CD4-positive, alpha-beta T cell treated with Interleukin-1 beta for 1 hour (primary cell): ENCODE measurements around the gene ARL2BP.
A peak's percentile ranks its signal among the peaks of the same experiment; 100 is the strongest.
"Not testable (repeated sequence)": the region's sequence is repeated elsewhere in the genome, so short reads cannot be mapped to it uniquely, and the experiment has no call there.

Experiments used
- DNase-seq, 2 donors: peaks; one replicate each; pipeline ENCODE4 v3.0.0-alpha.2; 2020 to 2022

Gene ARL2BP

GRCh38 chr16:57263541-57264351, 18.7 kb downstream of the ARL2BP start:
- no peak for DNase-seq

GRCh38 chr16:57264381-57264780, 19.3 kb downstream of the ARL2BP start:
- DNase-seq = no peak

DNA sequence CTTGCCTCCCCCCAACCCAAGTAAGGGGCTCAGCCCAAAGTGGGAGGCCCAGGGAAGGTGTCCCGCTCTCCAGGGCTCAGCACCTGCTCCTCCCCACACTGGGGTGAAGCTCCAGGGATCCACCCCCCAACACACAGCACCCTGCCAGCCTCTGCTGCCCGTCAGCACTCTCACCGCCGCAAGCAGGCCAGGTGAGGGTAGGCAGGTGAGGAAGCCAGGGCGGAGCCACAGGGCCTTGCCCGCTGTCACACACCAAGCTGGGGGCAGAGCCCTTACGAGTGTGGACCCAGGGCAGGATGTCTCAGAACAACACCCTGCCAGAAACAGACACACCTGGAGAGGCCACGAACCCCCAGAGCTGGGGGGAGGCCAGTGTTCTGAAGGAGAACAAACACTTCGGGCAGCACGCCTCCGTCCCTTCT, 19.9 kb downstream of the ARL2BP start:
- no peak for DNase-seq

DNA sequence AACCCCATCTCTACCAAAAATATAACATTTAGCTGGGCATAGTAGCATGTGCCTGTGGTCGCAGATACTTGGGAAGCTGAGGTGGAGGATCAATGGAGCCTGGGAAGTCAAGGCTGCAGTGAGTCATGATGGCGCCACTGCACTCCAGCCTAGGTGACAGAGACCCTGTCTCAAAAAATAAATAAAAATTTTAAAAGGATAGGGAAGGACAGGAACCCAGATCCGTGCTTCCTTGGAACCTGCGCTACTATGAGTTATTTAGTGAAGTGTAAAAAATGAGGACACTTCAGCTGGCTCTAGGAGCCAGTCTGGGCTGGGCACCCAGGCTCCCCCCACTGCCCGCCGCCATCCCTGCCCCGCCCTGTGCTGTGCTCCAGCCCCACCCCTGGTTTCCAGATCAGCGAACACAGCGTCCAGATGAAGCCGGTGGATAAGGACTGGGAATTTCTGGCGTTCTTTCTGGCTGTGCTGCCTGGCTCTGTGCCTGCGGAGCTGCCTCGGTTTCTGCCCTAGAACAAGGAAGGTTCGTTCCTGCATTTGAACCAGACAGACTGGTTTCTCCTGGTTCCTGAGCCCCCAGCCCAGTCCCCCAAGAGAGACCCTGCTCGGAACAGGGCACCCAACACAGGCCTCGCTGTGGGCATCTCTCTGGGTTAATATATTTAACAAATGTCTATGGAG, 20.9 kb downstream of the ARL2BP start:
- DNase-seq = no peak

DNA sequence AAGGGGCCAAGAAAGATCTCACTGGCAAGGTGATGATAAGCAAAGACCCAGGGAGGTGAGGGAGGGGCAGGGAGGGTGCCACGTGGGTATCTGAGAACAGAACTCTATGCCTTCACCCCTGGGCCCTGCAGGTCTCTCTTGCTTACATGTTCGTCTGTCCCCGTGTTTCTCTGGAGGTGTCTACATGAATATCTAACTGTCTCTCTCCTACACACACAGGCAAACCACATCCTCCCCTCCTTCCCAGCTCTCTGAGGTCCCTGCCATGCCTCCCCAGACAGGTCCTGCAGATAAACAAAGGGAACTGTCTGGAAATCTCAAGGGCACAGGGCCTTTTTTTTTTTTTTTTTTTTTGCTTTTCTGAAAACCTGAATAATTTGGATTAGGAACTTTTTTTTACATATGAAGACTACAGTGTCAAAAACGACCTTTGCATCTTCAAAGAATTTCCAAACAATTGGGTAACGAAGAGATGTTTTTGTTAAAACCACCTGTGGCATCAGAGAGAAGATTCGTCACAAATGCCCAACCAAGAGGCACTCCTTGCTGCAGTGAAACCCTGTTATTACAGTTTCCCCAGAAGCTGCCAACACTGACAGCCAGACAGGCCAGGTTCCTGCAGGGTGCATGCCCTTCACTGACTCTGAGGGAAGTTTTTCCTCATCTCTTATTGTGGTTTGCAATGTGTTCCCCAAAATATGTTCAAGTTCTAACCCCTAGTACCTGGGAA, 21.6 kb downstream of the ARL2BP start:
- DNase-seq = peak in 1 of 2 donors; percentile 35

DNA sequence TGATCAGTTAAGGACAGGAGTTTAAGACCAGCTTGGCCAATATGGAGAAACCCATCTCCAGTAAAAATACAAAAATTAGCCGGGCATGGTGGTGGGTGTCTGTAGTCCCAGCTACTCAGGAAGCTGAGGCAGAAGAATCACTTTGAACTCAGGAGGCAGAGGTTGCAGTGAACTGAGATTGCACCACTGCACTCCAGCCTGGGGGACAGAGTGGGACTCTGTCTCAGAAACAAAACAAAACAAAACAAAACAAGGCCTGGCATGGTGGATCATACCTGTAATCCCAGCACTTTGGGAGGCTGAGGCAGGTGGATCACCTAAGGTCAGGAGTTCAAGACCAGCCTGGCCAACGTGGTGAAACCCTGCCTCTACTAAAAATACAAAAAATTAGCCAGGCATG, 22.3 kb downstream of the ARL2BP start:
- not testable (repeated sequence) for DNase-seq

DNA sequence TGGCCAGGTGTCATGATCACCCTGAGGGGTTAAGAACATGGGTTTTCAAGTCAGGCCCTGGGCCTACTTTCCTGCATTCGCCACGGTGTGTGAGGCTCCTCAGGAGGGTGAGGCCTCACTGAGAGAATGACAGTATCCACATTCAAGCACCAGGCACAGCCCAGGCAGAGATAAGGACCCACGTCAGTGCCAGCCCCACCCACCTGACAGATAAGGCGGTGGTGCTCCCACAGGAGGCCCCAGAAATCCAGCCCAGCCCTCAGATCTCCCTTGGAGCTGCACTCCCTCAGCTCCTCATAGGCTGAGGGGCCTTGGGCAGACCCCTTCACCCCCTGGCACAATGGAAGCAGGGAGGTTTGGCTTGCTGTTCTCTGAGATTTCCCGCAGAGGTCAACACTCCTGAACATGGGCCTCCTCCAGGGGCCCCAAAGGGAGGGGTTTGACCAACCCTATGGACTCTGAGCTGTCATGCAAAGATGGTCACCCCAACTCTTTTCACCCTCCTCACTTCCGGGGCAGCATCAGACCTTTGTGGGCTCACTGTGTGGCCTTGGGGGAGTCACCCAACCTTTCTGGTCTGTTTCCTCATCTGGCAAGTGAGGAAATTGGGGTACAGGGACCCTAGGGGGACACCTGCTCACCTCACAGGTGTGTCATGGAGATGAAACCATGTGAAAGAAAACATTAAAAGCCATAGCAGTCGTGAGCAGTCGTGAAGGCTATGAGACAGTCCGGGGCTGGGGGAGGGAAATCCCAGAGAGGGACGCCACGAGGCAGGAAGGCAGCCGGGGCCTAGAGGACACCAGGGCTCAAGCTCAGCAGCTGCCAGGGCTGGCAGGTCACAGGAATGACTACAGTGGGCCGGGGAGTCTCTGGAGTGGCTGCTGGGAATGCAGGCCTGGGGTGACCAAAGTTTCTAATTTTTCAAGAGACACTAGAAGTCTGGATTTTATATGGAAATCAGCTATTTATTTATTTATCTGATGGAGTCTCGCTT, 24.0 kb downstream of the ARL2BP start:
- DNase-seq = no peak

DNA sequence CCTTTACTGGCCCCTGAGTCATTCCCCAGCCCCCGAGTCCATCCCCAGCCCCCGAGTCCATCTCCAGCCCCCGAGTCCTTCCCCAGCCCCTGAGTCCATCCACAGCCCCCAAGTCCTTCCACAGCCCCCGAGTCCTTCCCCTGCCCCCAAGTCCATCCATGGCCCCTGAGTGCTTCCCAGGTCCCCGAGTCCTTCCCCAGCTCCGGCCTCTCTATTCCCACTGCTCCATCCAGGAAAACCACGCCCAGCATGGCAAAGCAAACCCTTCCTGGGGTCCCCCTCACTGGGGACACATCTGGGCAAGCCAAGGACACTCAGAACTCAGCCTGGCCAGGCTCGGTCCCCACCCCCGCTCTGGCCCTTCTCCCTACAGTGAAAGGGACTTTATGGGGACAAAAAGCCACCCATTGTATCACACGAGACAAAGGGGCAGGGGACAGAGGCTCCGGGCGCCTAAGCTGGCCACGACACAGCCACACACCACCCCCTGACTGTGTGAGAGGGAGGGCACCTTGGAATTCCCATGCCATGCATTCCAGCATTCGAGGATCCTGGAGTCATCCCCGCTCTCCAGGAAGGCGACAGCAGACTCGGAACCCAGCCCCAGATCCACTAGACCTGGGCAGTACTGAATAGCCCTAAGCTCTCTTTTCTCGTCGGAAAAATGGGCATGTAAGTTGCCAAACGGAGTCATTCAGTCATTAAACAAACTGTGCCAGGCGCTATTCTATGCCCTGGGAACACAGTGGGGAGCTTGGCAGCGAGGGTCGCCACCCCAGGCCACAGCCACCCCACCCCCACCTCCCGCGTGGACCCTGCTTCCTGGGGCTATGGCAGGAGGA, 25.4 kb downstream of the ARL2BP start:
- DNase-seq = no peak

- DNase-seq = no peak
These were observed 25.9 kb downstream of the ARL2BP start for GRCh38 chr16:57271063-57271345.

- no peak for DNase-seq
These were observed 26.9 kb downstream of the ARL2BP start for GRCh38 chr16:57271867-57272495.

- DNase-seq = no peak
These were observed 28.3 kb downstream of the ARL2BP start for GRCh38 chr16:57273359-57273758.

- DNase-seq = no peak
These were observed 28.8 kb downstream of the ARL2BP start for GRCh38 chr16:57273826-57274225.

GRCh38 chr16:57275946-57276345, 30.9 kb downstream of the ARL2BP start:
- DNase-seq = not testable (repeated sequence)

GRCh38 chr16:57276596-57276995, 31.5 kb downstream of the ARL2BP start:
- no peak for DNase-seq

GRCh38 chr16:57277586-57277985, 32.5 kb downstream of the ARL2BP start:
- peak; percentile 37 to 60 for DNase-seq

GRCh38 chr16:57278494-57278893, 33.4 kb downstream of the ARL2BP start:
- no peak for DNase-seq

DNA sequence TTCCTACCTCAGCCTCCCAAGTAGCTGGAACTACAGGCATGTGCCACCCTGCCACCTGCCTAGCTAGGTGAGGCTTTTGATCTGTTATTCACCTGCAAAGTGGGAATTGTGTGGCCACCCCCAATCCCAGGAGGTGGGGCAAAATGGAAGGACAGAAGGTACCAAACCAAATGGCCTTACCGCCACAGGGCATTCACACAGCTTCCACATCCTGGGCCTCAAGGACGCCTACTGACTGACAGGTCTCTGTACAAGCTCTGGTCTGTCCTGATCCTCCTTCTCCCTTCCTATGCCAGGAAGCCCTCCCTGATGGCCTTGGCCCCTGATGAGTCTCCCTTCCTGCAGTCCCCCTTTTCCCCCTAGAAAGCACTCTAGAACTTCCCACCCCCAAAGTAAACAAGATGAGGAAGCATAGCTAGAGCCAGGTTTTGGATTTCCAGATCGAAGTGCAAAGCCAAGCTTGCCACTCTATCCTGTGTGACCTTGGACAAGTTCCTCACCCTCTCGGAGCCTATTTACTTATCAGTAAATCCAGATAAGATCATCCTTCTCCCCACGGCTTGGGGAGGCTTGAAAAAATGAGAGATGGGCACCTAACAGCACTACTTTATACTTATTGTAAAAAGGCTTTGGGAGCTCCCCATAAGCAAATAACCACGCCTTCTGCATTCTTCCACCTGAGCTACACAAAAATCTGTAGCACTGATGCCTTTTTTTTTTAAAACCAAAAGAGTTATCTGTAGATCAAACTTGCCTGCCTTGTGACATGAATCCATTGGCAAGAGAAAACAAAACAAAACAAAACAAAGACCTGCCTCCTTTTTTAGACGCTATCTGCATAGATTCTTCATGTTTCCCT, 35.0 kb downstream of the ARL2BP start:
- DNase-seq = no peak

DNA sequence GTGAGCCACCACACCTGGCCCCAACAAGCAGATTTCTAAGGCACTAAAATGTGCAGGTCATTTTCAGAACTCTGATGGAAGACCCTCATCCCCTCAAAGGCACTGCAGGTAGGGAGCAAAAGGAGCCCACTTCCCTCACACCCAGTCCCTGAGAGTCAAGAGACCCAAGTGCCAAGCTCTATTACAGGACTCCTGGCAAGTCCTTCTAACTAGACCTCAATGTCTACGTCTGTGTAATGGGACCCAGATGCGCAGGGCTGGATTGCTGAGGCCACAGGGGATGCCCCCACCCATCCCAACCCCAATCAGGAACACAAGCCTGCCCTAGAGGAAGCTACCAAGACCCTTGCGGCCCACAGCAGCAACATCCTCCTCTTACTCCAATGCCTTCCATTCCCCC, 36.7 kb downstream of the ARL2BP start:
- DNase-seq = no peak

DNA sequence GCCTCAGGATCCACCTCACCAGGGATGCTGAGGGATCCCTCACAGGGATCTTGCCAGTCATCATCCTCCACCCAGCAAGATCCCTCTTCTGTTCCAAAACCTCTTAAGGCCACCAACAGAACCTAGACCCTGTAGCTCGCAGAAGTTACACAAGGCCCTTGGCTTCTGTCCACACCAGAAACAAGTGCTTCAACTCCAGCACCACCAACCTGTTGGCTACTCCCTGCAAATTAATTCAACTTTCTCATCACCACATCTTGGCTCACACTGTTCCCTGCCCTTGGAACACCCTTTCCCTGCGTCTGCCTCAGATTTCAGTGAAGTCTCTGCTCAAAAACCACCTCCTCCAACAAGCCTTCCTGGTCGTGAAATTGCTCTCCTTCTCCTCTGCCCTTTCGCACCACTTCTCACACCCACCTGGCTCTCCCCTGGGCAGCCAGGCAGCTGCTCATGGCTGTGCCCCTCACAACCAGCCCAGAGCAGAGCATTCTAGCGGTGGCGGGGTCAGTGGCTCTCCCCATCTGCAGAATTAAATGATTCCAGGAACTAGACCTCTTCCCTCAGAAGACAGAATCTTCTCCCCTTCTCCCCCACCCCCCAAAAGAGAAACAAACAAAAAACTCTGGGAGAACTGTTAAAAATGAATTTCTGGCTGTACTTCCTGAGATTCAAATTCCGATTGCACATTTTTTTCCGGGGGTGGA, 37.6 kb downstream of the ARL2BP start:
- no peak for DNase-seq
